Activated T-helper 9 cell treated with anti-CD3 and anti-CD28 coated beads, Interleukin-2, amount 50 U/mL, for 16 hours (primary cell): ENCODE measurements around the gene CENATAC.
"Not testable (repeated sequence)": the region's sequence is repeated elsewhere in the genome, so short reads cannot be mapped to it uniquely, and the experiment has no call there.

ENCODE experiments used
- DNase-seq: peaks from one replicate; pipeline ENCODE4 v3.0.0-alpha.2; 2020; ENCODE audit warnings: low read depth

CENATAC gene

GRCh38 chr11:119054418-119054817 lies 56.5 kb downstream of the CENATAC start:
- DNase-seq = no peak

- DNase-seq = no peak
Measured at GRCh38 chr11:119055901-119056300, 58.0 kb downstream of the CENATAC start.

- DNase-seq = peak; percentile 35
Measured at GRCh38 chr11:119056421-119056999, 58.6 kb downstream of the CENATAC start.

- peak; percentile 98 for DNase-seq
Measured at GRCh38 chr11:119057000-119057769, 59.2 kb downstream of the CENATAC start, which contains the start of gene HYOU1. Gene HYOU1 (minus strand): TSS chr11:119057205. CDS start chr11:119056160, 1,045 bp downstream.

- not testable (repeated sequence) for DNase-seq
Measured at GRCh38 chr11:119059128-119059527, 61.2 kb downstream of the CENATAC start.

GRCh38 chr11:119061256-119061655 lies 63.3 kb downstream of the CENATAC start:
- no peak for DNase-seq

GRCh38 chr11:119062779-119063178 lies 64.8 kb downstream of the CENATAC start:
- DNase-seq = no peak

GRCh38 chr11:119065369-119065768 lies 67.4 kb downstream of the CENATAC start:
- DNase-seq = no peak
